Measurements from ENCODE around the gene TOX3. TPM values are rescaled to one million over a fixed set of nuclear protein-coding genes. Genes with fewer than 3 reads are reported as not detected.
A peak's percentile ranks its signal among the peaks of the same experiment; 100 is the strongest.

Gene TOX3
- total and polyA plus RNA-seq, 2 of the 8 experiments (the other 6 are each of a cell fraction or from before 2014, with no cell fraction given): 16.7 to 31.2 TPM

DNA sequence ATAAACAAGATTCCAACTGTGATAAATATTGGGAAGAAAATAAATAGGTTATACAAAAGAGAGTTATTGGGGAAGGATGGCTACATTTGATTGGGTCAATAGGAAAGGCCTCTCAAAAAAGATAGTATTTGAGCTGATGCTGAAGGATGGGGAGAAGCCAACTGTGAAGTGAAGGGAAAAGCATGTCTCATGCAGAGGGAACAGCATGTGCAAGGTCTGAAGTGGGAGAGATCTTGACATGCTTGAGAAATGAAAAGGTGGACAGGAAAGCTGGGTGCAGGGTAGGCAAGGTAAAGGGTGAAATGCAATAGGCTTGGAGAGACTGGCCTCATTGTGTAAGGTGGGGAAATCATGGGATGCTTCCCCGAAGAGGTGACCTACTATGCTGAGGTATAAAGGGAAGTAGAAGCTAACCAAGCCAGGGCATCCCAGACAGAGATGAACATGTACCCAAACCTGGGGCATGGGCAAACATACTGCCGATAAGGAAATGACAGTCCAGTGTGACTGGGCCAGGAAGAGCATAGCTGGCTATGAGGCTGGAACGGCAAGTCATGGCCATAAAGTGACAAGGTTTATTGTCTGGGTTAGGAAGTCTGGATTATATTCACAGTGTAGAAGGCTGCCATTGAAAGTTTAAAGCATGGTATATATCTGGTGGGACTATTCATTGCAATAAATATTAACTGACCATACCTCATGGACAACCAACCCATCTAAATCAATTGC lies 91.2 kb downstream of the TOX3 start:
- no peak overlapping the region for H4K91ac ChIP-seq (replicated peaks; ENCODE audit: insufficient read length, low read length)
- FAIRE-seq: no peak
- H3K36me3 ChIP-seq (ENCODE audit: control insufficient read depth in 2 of 4, insufficient read depth in 4 of 4, low read length in 3 of 4): peaks cover 0 to 8% (median 0%) of the 10 kb centered on the region in 4 experiments; a peak in 1 of 8 replicates
- H2BK5ac ChIP-seq (ENCODE audit: low read depth, low read length): peak overlapping the region; percentile 46; the same call in 1 of the 2 replicates
- no peak overlapping the region for H3K27ac ChIP-seq (ENCODE audit: low read depth, low read length)
- H3K23me2 ChIP-seq (ENCODE audit: low read depth, low read length): no peaks in the 10 kb centered on the region
- DNase-seq (ENCODE audit: low read depth in 1 of 2, low spot score in 2 of 2): no peak
- POLR2A ChIA-PET (ENCODE audit: partially characterized antibody): interaction anchor here (0.7 kb wide), 1 partner anchor 15 kb away, joined by 3 read pairs; no protein-coding TSS in a partner anchor
- H4K5ac ChIP-seq (ENCODE audit: insufficient read length, low read depth, low read length): no peak overlapping the region
- H3K79me2 ChIP-seq (ENCODE audit: control insufficient read depth in 1 of 2, insufficient read depth in 2 of 2, low read length in 2 of 2): no peaks in the 10 kb centered on the region; a peak in 1 of 4 replicates
- no peak overlapping the region for H3K23ac ChIP-seq (ENCODE audit: insufficient read length)
- CTCF ChIA-PET (ENCODE audit: partially characterized antibody): no interaction called here
- no peak overlapping the region for H3K4me2 ChIP-seq (ENCODE audit: insufficient read depth in 1 of 2, low read depth in 2 of 2, low read length in 2 of 2)
- H3K18ac ChIP-seq (ENCODE audit: extremely low read depth, low read length): 0 out of 2 replicates have a peak overlapping the region, but pooled peaks have one; percentile 26
- peaks cover 1 to 8% (median 6%) of the 10 kb centered on the region in 4 experiments; a peak in 4 of 7 replicates for H3K4me1 ChIP-seq (replicated peaks in 1 of 4; ENCODE audit: control insufficient read depth in 3 of 4, insufficient read depth in 4 of 4, low read length in 3 of 4)
- no peaks in the 10 kb centered on the region for H3K79me1 ChIP-seq (ENCODE audit: low read depth, low read length)
- no peak overlapping the region for H4K8ac ChIP-seq (ENCODE audit: extremely low read depth, insufficient read depth, low read length)
- no peak overlapping the region for H2BK120ac ChIP-seq (replicated peaks; ENCODE audit: low read depth, low read length)
- peak overlapping the region; percentile 41 for H3K4ac ChIP-seq (replicated peaks; ENCODE audit: insufficient read length, low read depth, low read length)
- H2AK5ac ChIP-seq (ENCODE audit: low read depth, low read length): peak overlapping the region; percentile 87
- WGBS, 2 experiments (ENCODE audit: extremely low coverage in 1 of 2, insufficient coverage in 1 of 2, insufficient read length in 1 of 2, insufficient replicate concordance in 2 of 2, low coverage in 1 of 2, low lambda C conversion rate in 2 of 2, missing lambda C conversion rate in 1 of 2): 89% methylated on average over 3 of the region's 3 CpGs; no CpG with 5 or more reads in 1 of the 2 experiments
- H3K14ac ChIP-seq (ENCODE audit: insufficient read length): no peak overlapping the region
- H2BK20ac ChIP-seq (ENCODE audit: low read length): peak overlapping the region; percentile 5; the same call in 1 of the 2 replicates
- H3K9ac ChIP-seq (replicated peaks in 1 of 4; ENCODE audit: extremely low read depth in 1 of 4, low read depth in 3 of 4, low read length in 3 of 4): no peak overlapping the region
- H2BK12ac ChIP-seq (ENCODE audit: low read depth, low read length): peak overlapping the region; percentile 53; the same call in 1 of the 2 replicates
- H3K27me3 ChIP-seq (replicated peaks in 1 of 4; ENCODE audit: control insufficient read depth in 3 of 4, extremely low read depth in 1 of 4, insufficient read depth in 3 of 4, low read length in 3 of 4): no peaks in the 10 kb centered on the region
- H2AFZ ChIP-seq (ENCODE audit: low read length): no peak overlapping the region
- H3K56ac ChIP-seq (replicated peaks; ENCODE audit: insufficient read length, low read depth, low read length): no peak overlapping the region
- H2BK15ac ChIP-seq (ENCODE audit: low read length): peak overlapping the region; percentile 53; the same call in 1 of the 2 replicates
- no peak overlapping the region for H3K4me3 ChIP-seq (ENCODE audit: extremely low read depth in 1 of 4, insufficient read depth in 2 of 4, low read depth in 3 of 4, low read length in 4 of 4)
- H4K20me1 ChIP-seq (replicated peaks in 1 of 2; ENCODE audit: control insufficient read depth in 1 of 2, insufficient read depth in 2 of 2, low read length in 2 of 2): no peaks in the 10 kb centered on the region
- H3K9me3 ChIP-seq (ENCODE audit: insufficient read depth in 2 of 2, low read depth in 1 of 2, low read length in 1 of 2): no peaks in the 10 kb centered on the region
- TF ChIP-seq ASH2L (IDR thresholded peaks at IDR 0.05; ENCODE audit: low read length) (no peak), RXRA (IDR thresholded peaks at IDR 0.05; ENCODE audit: insufficient read depth, low read depth, low read length) (no peak), HDAC6 (IDR thresholded peaks at IDR 0.05; ENCODE audit: low read depth, low read length) (no peak), SIN3A (conservative IDR thresholded peaks at IDR 0.05 in 1 of 2, IDR thresholded peaks at IDR 0.05 in 1 of 2; ENCODE audit: low read depth in 1 of 2, low read length in 2 of 2) (no peak), RFX5 (IDR thresholded peaks at IDR 0.05; ENCODE audit: borderline replicate concordance, low read depth, low read length) (no peak), CHD2 (IDR thresholded peaks at IDR 0.05; ENCODE audit: low read length) (no peak), RBBP5 (IDR thresholded peaks at IDR 0.05; ENCODE audit: borderline replicate concordance, low read depth, low read length) (no peak), SUZ12 (IDR thresholded peaks at IDR 0.05; ENCODE audit: low read length) (no peak), TAF1 (IDR thresholded peaks at IDR 0.05; ENCODE audit: low read depth, low read length) (no peak), SP4 (IDR thresholded peaks at IDR 0.05; ENCODE audit: low read length) (no peak)
- TF ChIP-seq, protein P1, sequence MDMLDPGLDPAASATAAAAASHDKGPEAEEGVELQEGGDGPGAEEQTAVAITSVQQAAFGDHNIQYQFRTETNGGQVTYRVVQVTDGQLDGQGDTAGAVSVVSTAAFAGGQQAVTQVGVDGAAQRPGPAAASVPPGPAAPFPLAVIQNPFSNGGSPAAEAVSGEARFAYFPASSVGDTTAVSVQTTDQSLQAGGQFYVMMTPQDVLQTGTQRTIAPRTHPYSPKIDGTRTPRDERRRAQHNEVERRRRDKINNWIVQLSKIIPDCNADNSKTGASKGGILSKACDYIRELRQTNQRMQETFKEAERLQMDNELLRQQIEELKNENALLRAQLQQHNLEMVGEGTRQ (IDR thresholded peaks at IDR 0.05; ENCODE audit: low read length): no peak

All from H1 (cell line).